HFF-Myc (cell line): ENCODE measurements around the gene GPX4.

ENCODE experiments used
- DNase-seq: peaks from one replicate; pipeline ENCODE4 v3.0.0-alpha.2; 2011; ENCODE audit warnings: low read depth; ENCODE audit errors: extremely low read depth
- H3K4me3 ChIP-seq: replicated peaks from 2 replicates; pipeline ENCODE4 v1.5.1; 2011; ENCODE audit warnings: low read depth, mild to moderate bottlenecking, control low read depth, low read length
- CTCF ChIP-seq: IDR thresholded peaks from 2 replicates; pipeline ENCODE4 v1.5.1; 2012; ENCODE audit warnings: mild to moderate bottlenecking, low read depth, low read length, control low read depth; ENCODE audit errors: missing control alignments

The GPX4 gene

GRCh38 chr19:1122021-1122971, 18.5 kb downstream of the GPX4 start:
- TF ChIP-seq CTCF: no peak
- H3K4me3 ChIP-seq: no peak overlapping the region
- DNase-seq: no peak

DNA sequence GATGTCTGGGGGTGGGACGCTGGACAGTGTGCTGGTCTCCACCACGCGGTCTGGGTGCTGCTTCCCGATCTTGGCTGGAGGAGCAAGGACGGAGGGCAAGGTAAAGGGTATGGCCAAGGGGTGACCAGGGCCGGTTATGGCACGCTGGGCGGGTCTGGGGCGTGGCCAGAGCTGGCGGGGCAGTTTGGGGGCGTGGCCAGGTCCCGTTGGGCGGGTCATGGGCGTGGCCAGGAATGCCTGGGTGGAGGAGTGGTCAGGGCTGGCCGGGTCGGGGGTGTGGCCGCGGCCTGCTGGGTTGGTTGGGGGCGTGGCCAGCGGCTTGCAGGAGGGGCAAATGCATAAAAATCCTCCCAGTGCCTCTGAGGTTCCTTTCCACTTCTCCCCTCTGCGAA, 19.2 kb downstream of the GPX4 start:
- no peak for DNase-seq
- no peak overlapping the region for H3K4me3 ChIP-seq
- TF ChIP-seq CTCF: no peak

- no peak for DNase-seq
- no peak overlapping the region for H3K4me3 ChIP-seq
- TF ChIP-seq CTCF: no peak
These were observed 19.6 kb downstream of the GPX4 start for GRCh38 chr19:1123381-1123780.

GRCh38 chr19:1123885-1124677, 20.3 kb downstream of the GPX4 start:
- no peak overlapping the region for H3K4me3 ChIP-seq
- no peak for TF ChIP-seq CTCF

DNA sequence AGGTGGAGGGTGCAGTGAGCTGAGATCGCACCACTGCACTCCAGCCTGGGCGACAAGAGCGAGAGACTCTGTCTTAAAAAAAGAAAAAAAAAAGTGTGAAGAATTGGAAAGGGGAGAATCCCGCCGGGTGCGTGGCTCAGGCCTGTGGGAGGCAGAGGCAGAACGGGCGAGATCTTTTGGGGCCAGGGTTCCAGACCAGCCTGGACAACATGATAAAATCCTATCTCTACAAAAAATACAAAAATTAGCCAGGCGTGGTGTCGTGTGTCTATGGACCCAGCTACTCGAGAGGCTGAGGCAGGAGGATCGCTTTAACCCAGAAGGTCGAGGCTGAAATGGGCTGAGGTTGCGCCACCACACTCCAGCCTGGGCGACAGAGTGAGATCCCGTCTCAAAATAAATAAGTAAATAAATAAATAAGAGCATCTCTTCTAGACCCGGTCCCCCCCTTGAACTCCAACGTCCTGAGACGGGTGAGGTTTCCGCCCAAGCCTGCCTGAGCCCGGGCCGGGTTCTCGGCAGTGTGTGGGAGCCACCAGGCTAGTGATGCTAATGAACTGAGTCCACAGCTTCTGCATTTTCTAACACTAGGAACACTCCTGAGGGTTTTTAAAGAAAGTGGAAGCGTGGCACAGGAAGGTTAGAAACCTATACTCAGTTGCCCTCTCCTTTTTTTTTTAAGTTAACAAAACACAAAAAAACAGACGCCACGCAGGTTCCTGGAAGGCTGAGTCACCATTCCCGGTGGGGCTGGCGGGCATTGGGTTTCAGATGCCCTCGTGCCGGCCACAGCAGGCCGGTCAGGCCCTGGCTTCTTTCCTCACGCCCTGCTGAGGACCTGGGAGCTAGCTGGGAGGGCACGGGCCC, 22.0 kb downstream of the GPX4 start:
- no peak overlapping the region for H3K4me3 ChIP-seq
- no peak for TF ChIP-seq CTCF
- DNase-seq: no peak

More at GRCh38 chr19:1123885-1124677, 20.3 kb downstream of the GPX4 start:
- DNase-seq: no peak
